GM12878 (cell line): ENCODE measurements around the gene ENOX2. TPM values are rescaled to one million over a fixed set of nuclear protein-coding genes. Genes with fewer than 3 reads are reported as not detected.

Source experiments
- ASH2L ChIP-seq: fragments of 300-600, 200-600 bp; sonication (generic); IDR thresholded peaks from 2 replicates; pipeline ENCODE4 v1.6.1; 2017; ENCODE audit warnings: low read depth, mild to moderate bottlenecking, borderline replicate concordance
- CBFB ChIP-seq: IDR thresholded peaks from 2 replicates; pipeline ENCODE4 v1.6.1; 2016; ENCODE audit warnings: antibody characterized with exemption, low read depth
- CREM ChIP-seq: IDR thresholded peaks from 2 replicates; pipeline ENCODE4 v1.6.1; 2014; ENCODE audit warnings: antibody characterized with exemption, low read depth
- ESRRA ChIP-seq: IDR thresholded peaks from 2 replicates; pipeline ENCODE4 v1.6.1; 2012; ENCODE audit warnings: mild to moderate bottlenecking, low read length, improper control_type of control experiment
- IRF3 ChIP-seq: fragments of 450-650 bp; IDR thresholded peaks from 2 replicates; pipeline ENCODE4 v1.6.1; 2014; ENCODE audit warnings: mild to moderate bottlenecking
- KAT2A ChIP-seq: conservative IDR thresholded peaks from 2 replicates; pipeline ENCODE4 v1.6.1; 2011; ENCODE audit warnings: low read depth, low read length; ENCODE audit not compliant: control insufficient read depth
- LARP7 ChIP-seq: fragments of 450-650 bp; IDR thresholded peaks from 2 replicates; pipeline ENCODE4 v1.6.1; 2017; ENCODE audit warnings: mild to moderate bottlenecking
- MXI1 ChIP-seq: fragments of 150-350 bp; IDR thresholded peaks from 2 replicates; pipeline ENCODE4 v1.6.1; 2011; ENCODE audit warnings: low read depth, mild to moderate bottlenecking, inconsistent platforms, low read length, improper control_type of control experiment
- RELA ChIP-seq: fragments of 450-650 bp; IDR thresholded peaks from 2 replicates; pipeline ENCODE4 v1.8.0; 2014; ENCODE audit warnings: borderline replicate concordance; ENCODE audit not compliant: partially characterized antibody
- SP1 ChIP-seq: IDR thresholded peaks from one replicate; pipeline ENCODE4 v1.6.1; 2011; ENCODE audit warnings: low read depth, low read length
- SREBF1 ChIP-seq: IDR thresholded peaks from 2 replicates; pipeline ENCODE4 v1.6.1; 2012; ENCODE audit warnings: mild to moderate bottlenecking, low read length
- TCF3 ChIP-seq: IDR thresholded peaks from 2 replicates; pipeline ENCODE4 v1.6.1; 2012; ENCODE audit warnings: low read depth, mild to moderate bottlenecking, low read length, borderline replicate concordance; ENCODE audit not compliant: insufficient read depth
- WRNIP1 ChIP-seq: IDR thresholded peaks from 2 replicates; pipeline ENCODE4 v1.6.1; 2011; ENCODE audit warnings: low read depth, low read length, improper control_type of control experiment, borderline replicate concordance
- ZNF622 ChIP-seq: fragments of 450-650 bp; IDR thresholded peaks from 2 replicates; pipeline ENCODE4 v1.6.1; 2017; ENCODE audit warnings: mild to moderate bottlenecking, inconsistent platforms
- polyA plus RNA-seq, 11 experiments: library from polyadenylated mRNA; depleted of rRNA in 4 of 11; unstranded in 6 of 11; stranded (reverse) in 5 of 11; fragments of >200 nt; fragmentation: Nextera tagmentation in 4 of 11; fragmentation: Illumina TruSeq in 1 of 11; extraction: Ambion mirVana in 4 of 11; extraction: Trizol in 1 of 11; gene quantifications; 1 replicate in 1 of 11; 2 replicates in 10 of 11; pipeline versions ENCODE4 v1.2.1 to v1.2.3, GENCODE V29; 2011 to 2016; ENCODE audit warnings: inconsistent platforms in 2 of 11, missing spikeins in 2 of 11, low read depth in 1 of 11
- total RNA-seq, 4 experiments: library from RNA; depleted of rRNA in 3 of 4; stranded (reverse); fragments of >200 nt in 3 of 4; fragmentation: Illumina TruSeq in 1 of 4; extraction: Trizol in 1 of 4; gene quantifications; 2 replicates each; pipeline versions ENCODE4 v1.2.1 to v1.2.3, GENCODE V29; 2013 to 2021
- TF ChIP-seq, protein P1 (sequence below): fragments of 450-650 bp; IDR thresholded peaks from 2 replicates; pipeline ENCODE4 v1.6.1; 2016; ENCODE audit warnings: mild to moderate bottlenecking

Gene ENOX2
- total and polyA plus RNA-seq, 10 of the 15 experiments (the other 5 are each of a cell fraction or from before 2014, with no cell fraction given): 3.2 to 13.0 (median 7.7) TPM

GRCh38 chrX:130857207-130857606, 45.8 kb downstream of the ENOX2 start (continued):
- no peak for TF ChIP-seq ASH2L
- 0 out of 2 replicates have a peak, but pooled peaks have one; percentile 18 for TF ChIP-seq SREBF1
- no peak for TF ChIP-seq WRNIP1
- TF ChIP-seq IRF3: no peak
- no peak for TF ChIP-seq SP1
- TF ChIP-seq LARP7: no peak
- TF ChIP-seq ZNF622: no peak
- TF ChIP-seq, protein P1, sequence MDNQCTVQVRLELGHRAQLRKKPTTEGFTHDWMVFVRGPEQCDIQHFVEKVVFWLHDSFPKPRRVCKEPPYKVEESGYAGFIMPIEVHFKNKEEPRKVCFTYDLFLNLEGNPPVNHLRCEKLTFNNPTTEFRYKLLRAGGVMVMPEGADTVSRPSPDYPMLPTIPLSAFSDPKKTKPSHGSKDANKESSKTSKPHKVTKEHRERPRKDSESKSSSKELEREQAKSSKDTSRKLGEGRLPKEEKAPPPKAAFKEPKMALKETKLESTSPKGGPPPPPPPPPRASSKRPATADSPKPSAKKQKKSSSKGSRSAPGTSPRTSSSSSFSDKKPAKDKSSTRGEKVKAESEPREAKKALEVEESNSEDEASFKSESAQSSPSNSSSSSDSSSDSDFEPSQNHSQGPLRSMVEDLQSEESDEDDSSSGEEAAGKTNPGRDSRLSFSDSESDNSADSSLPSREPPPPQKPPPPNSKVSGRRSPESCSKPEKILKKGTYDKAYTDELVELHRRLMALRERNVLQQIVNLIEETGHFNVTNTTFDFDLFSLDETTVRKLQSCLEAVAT: no peak
- TF ChIP-seq MXI1: no peak
- no peak for TF ChIP-seq TCF3
- TF ChIP-seq ESRRA: no peak
- TF ChIP-seq KAT2A: no peak
- TF ChIP-seq RELA: no peak
- TF ChIP-seq CBFB: no peak
- TF ChIP-seq CREM: no peak
